SK-N-SH (cell line): Measurements from ENCODE around the gene YBX1. TPM values are rescaled to one million over a fixed set of nuclear protein-coding genes. Genes with fewer than 3 reads are reported as not detected.

ENCODE experiments used
- CTCF ChIA-PET: fragments of 300-600, 350-600 bp; formaldehyde crosslinking; extraction: SDS; loops from one replicate; lab custom pipeline; 2021; lab: Yijun Ruan, JAX
- POLR2A ChIA-PET: fragments of 350-600 bp; sonication (Branson Sonifier 250); formaldehyde crosslinking; extraction: SDS; loops from one replicate; lab custom pipeline; 2020; ENCODE audit warnings: antibody characterized with exemption, inconsistent platforms; lab: Yijun Ruan, JAX
- DNase-seq: peaks from one replicate; pipeline ENCODE4 v3.0.0; 2012
- H2AFZ ChIP-seq: fragments of 200-600 bp; sonication (generic); 2 replicates; pipeline ENCODE4 v1.8.1; 2016; ENCODE audit warnings: antibody characterized with exemption, mild to moderate bottlenecking, low read depth
- H3F3A ChIP-seq: fragments of 200-600 bp; sonication (generic); replicated peaks from 2 replicates; pipeline ENCODE3; 2016; ENCODE audit warnings: antibody characterized with exemption, mild to moderate bottlenecking; ENCODE audit not compliant: insufficient read depth
- H3K27ac ChIP-seq, 2 experiments: fragments of 200-500 bp in 1 of 2; fragments of 200-600 bp in 1 of 2; sonication (Bioruptor generic) in 1 of 2; sonication (generic), shearing (Covaris generic) in 1 of 2; 2 replicates each; pipeline versions ENCODE4 v1.5.1 to v1.6.1; 2014 to 2016; ENCODE audit warnings: low read depth in 2 of 2, inconsistent platforms in 1 of 2, low read length in 1 of 2, mild to moderate bottlenecking in 1 of 2, mixed read lengths in 1 of 2
- H3K27me3 ChIP-seq: fragments of 200-600 bp; sonication (generic), shearing (Covaris generic); 2 replicates; pipeline ENCODE4 v1.6.1; 2016; ENCODE audit warnings: mixed run types; ENCODE audit not compliant: insufficient read depth
- H3K36me3 ChIP-seq, 2 experiments: fragments of 200-500 bp in 1 of 2; fragments of 200-600 bp in 1 of 2; sonication (Bioruptor generic) in 1 of 2; sonication (generic) in 1 of 2; replicated peaks in 1 of 2; 2 replicates each; pipeline versions ENCODE3 to v1.5.1; 2014 to 2016; ENCODE audit warnings: low read length in 1 of 2, mild to moderate bottlenecking in 1 of 2; ENCODE audit not compliant: insufficient read depth in 2 of 2, control insufficient read depth in 1 of 2
- H3K4me1 ChIP-seq, 2 experiments: fragments of 200-500 bp in 1 of 2; fragments of 200-600 bp in 1 of 2; sonication (Bioruptor generic) in 1 of 2; sonication (generic), shearing (Covaris generic) in 1 of 2; 2 replicates each; pipeline versions ENCODE4 v1.5.1 to v1.6.1; 2014 to 2016; ENCODE audit warnings: low read depth in 1 of 2, low read length in 1 of 2, mixed run types in 1 of 2; ENCODE audit not compliant: insufficient read depth in 2 of 2, control insufficient read depth in 1 of 2
- H3K4me2 ChIP-seq: fragments of 200-600 bp; sonication (generic), shearing (Covaris generic); 2 replicates; pipeline ENCODE4 v1.6.1; 2017; ENCODE audit warnings: mixed run types
- H3K4me3 ChIP-seq, 2 experiments: fragments of 200-500 bp in 1 of 2; fragments of 200-600 bp in 1 of 2; sonication (Bioruptor generic) in 1 of 2; sonication (generic), shearing (Covaris generic) in 1 of 2; 2 replicates each; pipeline versions ENCODE4 v1.5.1 to v1.8.1; 2014 to 2016; ENCODE audit warnings: low read depth in 2 of 2, inconsistent platforms in 1 of 2, low read length in 1 of 2, mild to moderate bottlenecking in 1 of 2, mixed read lengths in 1 of 2, moderate library complexity in 1 of 2
- H3K79me2 ChIP-seq: fragments of 200-600 bp; sonication (generic); 2 replicates; pipeline ENCODE4 v1.8.1; 2017; ENCODE audit warnings: mild to moderate bottlenecking; ENCODE audit not compliant: insufficient read depth
- H3K9ac ChIP-seq: fragments of 200-600 bp; sonication (generic); 2 replicates; pipeline ENCODE4 v1.6.1; 2017; ENCODE audit warnings: mixed run types
- H3K9me2 ChIP-seq: fragments of 200-600 bp; sonication (generic); 2 replicates; pipeline ENCODE4 v1.6.1; 2017; ENCODE audit warnings: mixed run types
- H3K9me3 ChIP-seq: fragments of 200-600 bp; sonication (generic); 2 replicates; pipeline ENCODE4 v1.6.1; 2017; ENCODE audit warnings: mixed run types, mild to moderate bottlenecking, moderate library complexity
- H4K20me1 ChIP-seq: fragments of 200-600 bp; sonication (generic); 2 replicates; pipeline ENCODE4 v1.6.1; 2017; ENCODE audit warnings: mild to moderate bottlenecking, mixed run types; ENCODE audit not compliant: insufficient read depth
- EP300 ChIP-seq, 2 experiments: IDR thresholded peaks; 2 replicates each; pipeline versions ENCODE4 v1.4.0 to v1.6.1; 2012; ENCODE audit warnings: borderline replicate concordance in 1 of 2, low read depth in 1 of 2, low read length in 1 of 2
- FOSL2 ChIP-seq: IDR thresholded peaks from 2 replicates; pipeline ENCODE4 v1.4.0; 2012; ENCODE audit warnings: low read depth, mild to moderate bottlenecking, moderate library complexity, borderline replicate concordance
- GATA2 ChIP-seq: sonication (generic); formaldehyde crosslinking; IDR thresholded peaks from 2 replicates; pipeline ENCODE4 v1.5.0; 2020; ENCODE audit warnings: mild to moderate bottlenecking, missing genetic modification reagents
- IRF3 ChIP-seq: fragments of 150-350 bp; IDR thresholded peaks from 2 replicates; pipeline ENCODE4 v1.6.1; 2016; ENCODE audit warnings: mild to moderate bottlenecking, low read depth, low read length
- MEF2A ChIP-seq: IDR thresholded peaks from 2 replicates; pipeline ENCODE4 v1.4.0; 2012; ENCODE audit warnings: low read depth, borderline replicate concordance
- MXI1 ChIP-seq: IDR thresholded peaks from 2 replicates; pipeline ENCODE4 v1.6.1; 2012; ENCODE audit warnings: mild to moderate bottlenecking, low read depth, low read length, improper control_type of control experiment
- NRF1 ChIP-seq: IDR thresholded peaks from 2 replicates; pipeline ENCODE4 v1.6.1; 2012; ENCODE audit warnings: low read depth, mild to moderate bottlenecking, low read length
- PBX3 ChIP-seq: IDR thresholded peaks from 2 replicates; pipeline ENCODE4; 2012
- POLR2AphosphoS5 ChIP-seq: IDR thresholded peaks from 2 replicates; pipeline ENCODE4 v1.6.1; 2012; ENCODE audit warnings: low read depth, low read length
- REST ChIP-seq: IDR thresholded peaks from 2 replicates; pipeline ENCODE4 v1.6.1; 2012; ENCODE audit warnings: mild to moderate bottlenecking, low read depth, low read length, moderate library complexity
- RXRA ChIP-seq: IDR thresholded peaks from 2 replicates; pipeline ENCODE4 v1.4.0; 2012; ENCODE audit warnings: low read depth, mild to moderate bottlenecking, borderline replicate concordance
- TEAD4 ChIP-seq: IDR thresholded peaks from 2 replicates; pipeline ENCODE4 v1.4.0; 2012; ENCODE audit warnings: mild to moderate bottlenecking, borderline replicate concordance; ENCODE audit not compliant: insufficient read depth
- WGBS: methylation state at CpG from one replicate; pipeline ENCODE4 v1.1.6; 2017; ENCODE audit warnings: low lambda C conversion rate; 5-methylcytosine and 5-hydroxymethylcytosine counted together
- polyA plus RNA-seq, 3 experiments: library from polyadenylated mRNA; depleted of rRNA; stranded (reverse); fragments of >200 nt; gene quantifications; 2 replicates each; pipeline ENCODE4 v1.2.3, GENCODE V29; 2012

Gene YBX1
- polyA plus RNA-seq, 1 of the 3 experiments (the other 2 are of a cell fraction) = 592 TPM

GRCh38 chr1:42742617-42743316 is 60.5 kb downstream of the YBX1 start:
- TF ChIP-seq GATA2 (CRISPR knock-in tag) (no peak), PBX3 (no peak), POLR2AphosphoS5 (no peak), TEAD4 (no peak)

GRCh38 chr1:42743317-42744147 is 61.3 kb downstream of the YBX1 start:
- peak; percentile 78 for DNase-seq
- ChIA-PET CTCF (interaction anchor here (0.8 to 2.6 kb wide), 3 partner anchors 13 to 330 kb away, joined by 4 to 15 read pairs (median 5); no protein-coding TSS in a partner anchor), POLR2A (interaction anchor here (1.4 kb wide), 1 partner anchor 62 kb away, joined by 7 read pairs; the partner anchor contains the start of gene YBX1)
- H3K9me3 ChIP-seq = no peaks in the 10 kb centered on the region
- no peak overlapping the region for H3K4me3 ChIP-seq
- no peaks in the 10 kb centered on the region for H3K79me2 ChIP-seq
- peaks cover 8 to 21% of the 10 kb centered on the region in 2 experiments for H3K36me3 ChIP-seq
- H4K20me1 ChIP-seq = no peaks in the 10 kb centered on the region
- TF ChIP-seq FOSL2 = no peak
- TF ChIP-seq MXI1 = 0 out of 2 replicates have a peak, but pooled peaks have one; percentile 46
- no peaks in the 10 kb centered on the region for H3K9me2 ChIP-seq
- H3K4me1 ChIP-seq = peaks cover 0 to 20% of the 10 kb centered on the region in 2 experiments; a peak in 1 of 4 replicates
- H2AFZ ChIP-seq = no peak overlapping the region
- no peaks in the 10 kb centered on the region for H3K27me3 ChIP-seq
- no peak overlapping the region; a peak in 1 of 4 replicates for H3K27ac ChIP-seq
- H3K4me2 ChIP-seq = no peak overlapping the region
- no peak overlapping the region for H3K9ac ChIP-seq
- 68% methylated on average over 21 of the region's 21 CpGs for WGBS
- H3F3A ChIP-seq = no peaks in the 10 kb centered on the region

More at GRCh38 chr1:42742617-42743316, 60.5 kb downstream of the YBX1 start:
- peak; percentile 41 for DNase-seq
- no peaks in the 10 kb centered on the region for H3K79me2 ChIP-seq
- H4K20me1 ChIP-seq = no peaks in the 10 kb centered on the region
- 82% methylated on average over 9 of the region's 9 CpGs for WGBS
- ChIA-PET CTCF (interaction anchor here (0.5 to 2.6 kb wide), 6 partner anchors 14 to 433 kb away, joined by 3 to 15 read pairs (median 4); no protein-coding TSS in a partner anchor), POLR2A (interaction anchor here (1.4 kb wide), 1 partner anchor 61 kb away, joined by 7 read pairs; the partner anchor contains the start of gene YBX1)
- no peaks in the 10 kb centered on the region for H3K27me3 ChIP-seq
- no peak overlapping the region for H2AFZ ChIP-seq
- peaks cover 0 to 20% of the 10 kb centered on the region in 2 experiments; a peak in 1 of 4 replicates for H3K4me1 ChIP-seq
- H3K9me2 ChIP-seq = no peaks in the 10 kb centered on the region
- no peak overlapping the region for H3K4me2 ChIP-seq
- H3K9ac ChIP-seq = no peak overlapping the region
- no peak overlapping the region for H3K4me3 ChIP-seq
- H3K36me3 ChIP-seq = peaks cover 8 to 16% of the 10 kb centered on the region in 2 experiments
- H3K27ac ChIP-seq = peak overlapping the region in 1 of 2 experiments; percentile 39; a peak in 2 of 4 replicates
- H3K9me3 ChIP-seq = no peaks in the 10 kb centered on the region
- no peaks in the 10 kb centered on the region for H3F3A ChIP-seq

GRCh38 chr1:42744148-42744413 is 61.9 kb downstream of the YBX1 start:
- H3K9ac ChIP-seq = no peak overlapping the region
- no peak overlapping the region for H2AFZ ChIP-seq
- DNase-seq = no peak
- H3K4me2 ChIP-seq = no peak overlapping the region
- H3K9me3 ChIP-seq = no peaks in the 10 kb centered on the region
- CTCF ChIA-PET = interaction anchor here (0.8 to 2.6 kb wide), 3 partner anchors 12 to 330 kb away, joined by 4 to 15 read pairs (median 5); no protein-coding TSS in a partner anchor
- POLR2A ChIA-PET = interaction anchor here (1.4 kb wide), 1 partner anchor 62 kb away, joined by 7 read pairs; the partner anchor contains the start of gene YBX1
- H3K79me2 ChIP-seq = no peaks in the 10 kb centered on the region
- H3K27me3 ChIP-seq = no peaks in the 10 kb centered on the region
- no peak overlapping the region for H3K27ac ChIP-seq
- H3K9me2 ChIP-seq = no peaks in the 10 kb centered on the region
- WGBS = 98% methylated on average over 9 of the region's 9 CpGs
- no peak overlapping the region for H3K4me3 ChIP-seq
- peaks cover 8 to 22% of the 10 kb centered on the region in 2 experiments for H3K36me3 ChIP-seq
- H3K4me1 ChIP-seq = peaks cover 0 to 20% of the 10 kb centered on the region in 2 experiments; a peak in 1 of 4 replicates
- H3F3A ChIP-seq = no peaks in the 10 kb centered on the region
- no peaks in the 10 kb centered on the region for H4K20me1 ChIP-seq
- TF ChIP-seq RXRA (no peak), REST (no peak), MEF2A (no peak), IRF3 (no peak), EP300 (IDR thresholded peaks at IDR 0.05; ENCODE audit: borderline replicate concordance in 1 of 2, low read depth in 1 of 2, low read length in 1 of 2) (no peak), NRF1 (no peak), GATA2 (CRISPR knock-in tag) (no peak)
